GM12872 (cell line): Measurements from ENCODE around the gene OIT3.

Experiments used
- TF ChIP-seq, protein P1 (sequence below): IDR thresholded peaks from 3 replicates; pipeline ENCODE4 v1.5.1; 2011; ENCODE audit warnings: low read depth, mild to moderate bottlenecking, low read length, moderate library complexity; ENCODE audit not compliant: insufficient read depth

The OIT3 gene

DNA sequence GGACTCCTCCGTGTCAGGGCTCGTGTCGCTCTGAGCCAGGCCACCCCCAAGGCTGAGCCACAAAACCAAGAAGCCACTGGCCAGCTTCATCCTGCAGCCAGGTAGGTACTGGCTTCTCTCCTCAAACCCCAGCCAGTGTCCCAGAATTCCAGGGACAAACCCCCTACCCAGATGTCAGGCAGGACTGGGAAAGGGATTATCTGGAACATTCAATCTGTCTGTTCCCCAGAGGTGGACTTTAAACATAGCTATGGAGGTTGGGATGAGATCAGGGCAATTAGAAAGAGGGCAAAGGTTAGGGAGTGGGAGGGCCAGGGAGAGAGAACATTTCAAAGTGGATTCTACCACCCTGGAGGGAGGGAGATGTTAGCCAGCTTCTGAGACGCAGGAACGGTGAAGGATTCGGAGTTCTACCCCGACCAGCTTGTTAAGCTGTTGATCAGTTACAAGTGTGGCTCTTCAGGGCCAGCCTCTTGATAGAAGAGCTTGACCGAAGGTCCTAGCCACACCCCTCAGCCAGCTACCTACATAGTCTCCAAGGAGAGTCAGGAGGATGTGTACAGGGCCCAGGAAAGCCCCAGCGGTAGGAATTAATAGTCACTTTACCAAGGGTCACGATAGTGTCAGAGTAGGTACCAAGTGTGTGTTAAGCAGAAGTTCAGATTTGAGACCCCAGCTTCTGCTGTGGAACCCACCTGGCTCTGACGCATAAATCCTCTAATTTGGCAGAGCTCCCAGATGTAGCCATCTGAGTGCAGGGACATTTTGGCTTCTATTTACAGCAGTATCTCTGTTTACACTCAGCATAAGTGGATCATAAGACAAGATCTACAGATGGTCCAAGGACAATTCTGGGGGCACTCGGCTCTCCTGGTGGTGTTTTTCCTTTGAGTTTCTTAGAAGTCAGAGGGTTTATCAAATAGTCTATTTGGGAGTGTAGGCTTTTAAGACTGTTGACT lies 61.3 kb downstream of the OIT3 start, which contains the start of gene PLA2G12B:
Gene PLA2G12B (minus strand): TSS at position 211 of the 959 bp plus-strand sequence. CDS start 121 bp downstream, at position 90.
- TF ChIP-seq, protein P1, sequence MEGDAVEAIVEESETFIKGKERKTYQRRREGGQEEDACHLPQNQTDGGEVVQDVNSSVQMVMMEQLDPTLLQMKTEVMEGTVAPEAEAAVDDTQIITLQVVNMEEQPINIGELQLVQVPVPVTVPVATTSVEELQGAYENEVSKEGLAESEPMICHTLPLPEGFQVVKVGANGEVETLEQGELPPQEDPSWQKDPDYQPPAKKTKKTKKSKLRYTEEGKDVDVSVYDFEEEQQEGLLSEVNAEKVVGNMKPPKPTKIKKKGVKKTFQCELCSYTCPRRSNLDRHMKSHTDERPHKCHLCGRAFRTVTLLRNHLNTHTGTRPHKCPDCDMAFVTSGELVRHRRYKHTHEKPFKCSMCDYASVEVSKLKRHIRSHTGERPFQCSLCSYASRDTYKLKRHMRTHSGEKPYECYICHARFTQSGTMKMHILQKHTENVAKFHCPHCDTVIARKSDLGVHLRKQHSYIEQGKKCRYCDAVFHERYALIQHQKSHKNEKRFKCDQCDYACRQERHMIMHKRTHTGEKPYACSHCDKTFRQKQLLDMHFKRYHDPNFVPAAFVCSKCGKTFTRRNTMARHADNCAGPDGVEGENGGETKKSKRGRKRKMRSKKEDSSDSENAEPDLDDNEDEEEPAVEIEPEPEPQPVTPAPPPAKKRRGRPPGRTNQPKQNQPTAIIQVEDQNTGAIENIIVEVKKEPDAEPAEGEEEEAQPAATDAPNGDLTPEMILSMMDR: no peak

DNA sequence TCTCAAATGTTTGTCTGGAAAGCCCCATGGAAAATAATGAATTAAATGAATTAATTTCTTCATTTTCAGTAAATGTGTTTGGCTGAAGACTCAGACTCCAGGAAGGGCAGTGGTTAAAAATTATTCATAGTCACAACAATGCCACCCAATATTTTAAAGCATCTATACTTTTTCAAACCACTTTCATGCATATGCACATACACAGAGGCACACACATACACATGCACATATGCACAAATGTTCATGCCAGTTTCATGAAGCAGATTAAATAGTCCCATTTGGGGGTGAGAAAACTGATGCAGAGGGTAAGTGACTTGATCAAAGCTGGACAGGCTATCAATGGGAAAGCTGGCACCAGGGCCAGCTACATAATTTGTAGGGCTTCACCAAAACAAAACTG lies 62.5 kb downstream of the OIT3 start:
- TF ChIP-seq, protein P1: no peak

DNA sequence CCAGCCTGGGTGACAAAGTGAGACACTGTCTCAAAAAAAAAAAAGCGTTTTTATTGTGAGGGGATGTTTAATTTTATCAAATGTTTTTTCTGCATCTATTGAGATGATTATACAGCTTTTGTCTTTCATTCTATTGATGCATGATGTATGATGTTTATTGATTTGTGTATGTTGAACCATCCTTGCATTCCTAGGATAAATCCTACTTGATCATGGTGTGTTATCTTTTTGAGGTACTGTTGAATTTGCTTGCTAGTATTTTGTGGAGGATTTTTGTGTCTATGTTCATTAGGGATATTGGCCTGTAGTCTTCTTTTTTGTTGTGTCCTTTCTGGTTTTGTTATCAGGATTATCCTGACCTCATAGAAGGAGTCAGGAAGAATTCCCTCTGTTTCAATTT lies 83.3 kb downstream of the OIT3 start:
- TF ChIP-seq, protein P1: no peak

DNA sequence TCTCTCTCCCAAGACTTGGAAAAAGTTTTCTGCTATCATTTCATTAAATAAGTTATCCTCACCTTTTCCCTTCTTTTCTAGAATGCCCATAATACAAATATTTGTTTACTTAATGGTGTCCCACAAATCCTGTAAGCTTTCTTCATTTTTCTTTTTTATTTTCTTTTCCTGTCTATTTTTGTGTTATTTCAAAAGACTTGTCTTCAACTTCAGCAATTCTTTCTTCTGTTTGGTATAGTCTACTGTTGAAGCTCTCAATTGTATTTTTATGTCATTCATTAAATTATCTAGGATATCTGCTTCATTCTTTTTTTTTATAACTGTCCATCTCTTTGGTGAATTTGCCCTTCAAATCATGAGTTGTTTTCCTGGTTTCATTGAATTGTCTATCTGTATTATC lies 86.2 kb downstream of the OIT3 start:
- TF ChIP-seq, protein P1: no peak

DNA sequence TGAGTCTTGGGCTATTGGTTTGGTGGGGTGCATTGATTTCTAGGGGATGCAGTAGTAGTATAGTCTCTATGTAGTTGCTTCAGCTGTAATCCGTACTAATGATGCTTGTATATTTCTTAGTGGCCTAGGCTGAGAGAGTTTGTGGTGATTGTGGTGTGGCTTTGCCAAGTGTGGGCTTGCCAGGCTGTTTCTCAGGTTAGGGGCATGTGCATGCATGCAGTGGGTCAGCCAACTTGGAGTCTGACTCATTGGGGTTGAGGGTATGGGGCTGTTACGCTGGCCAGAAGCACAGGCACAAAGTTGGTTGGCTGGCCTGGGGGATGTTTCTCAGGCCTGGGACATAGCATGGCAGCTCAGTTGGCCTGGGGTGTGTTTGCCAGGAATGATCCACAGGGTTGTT lies 86.8 kb downstream of the OIT3 start:
- TF ChIP-seq, protein P1: no peak

GRCh38 chr10:72981028-72981881 lies 87.7 kb downstream of the OIT3 start:
- TF ChIP-seq, protein P1: no peak
